HEK293 (cell line): ENCODE results near the gene C22orf39.

ENCODE experiments used
- CTCF ChIA-PET: fragments of 350-600 bp; formaldehyde crosslinking; extraction: SDS; loops from one replicate; lab custom pipeline; 2021; ENCODE audit warnings: antibody characterized with exemption; lab: Yijun Ruan, JAX
- POLR2A ChIA-PET: fragments of 300-600 bp; formaldehyde crosslinking; extraction: SDS; loops from one replicate; lab custom pipeline; 2020; ENCODE audit warnings: antibody characterized with exemption, inconsistent platforms; lab: Yijun Ruan, JAX
- H3K27ac ChIP-seq: fragments of 200-500 bp; sonication (Bioruptor generic); 2 replicates; pipeline ENCODE4 v1.5.1; 2014; ENCODE audit warnings: low read depth, low read length, control low read depth, inconsistent platforms; ENCODE audit errors: extremely low read depth
- H3K36me3 ChIP-seq, 2 experiments: fragments of 200-500 bp in 1 of 2; sonication (Bioruptor generic) in 1 of 2; 1 replicate in 1 of 2; 2 replicates in 1 of 2; pipeline ENCODE4 v1.5.1; 2014 to 2017; ENCODE audit warnings: inconsistent platforms in 2 of 2, low read length in 2 of 2; ENCODE audit not compliant: control insufficient read depth in 2 of 2, insufficient read depth in 1 of 2
- H3K4me1 ChIP-seq: fragments of 200-500 bp; sonication (Bioruptor generic); 2 replicates; pipeline ENCODE4 v1.5.1; 2014; ENCODE audit warnings: mild to moderate bottlenecking, low read length, inconsistent platforms; ENCODE audit not compliant: control insufficient read depth, insufficient read depth
- H3K4me3 ChIP-seq: 2 replicates; pipeline ENCODE4 v1.5.1; 2011; ENCODE audit warnings: low read depth, mild to moderate bottlenecking, control low read depth, low read length, moderate library complexity
- H3K9me3 ChIP-seq: fragments of 200-500 bp; sonication (Bioruptor generic); 2 replicates; pipeline ENCODE4 v1.5.1; 2014; ENCODE audit warnings: low read depth, low read length, inconsistent platforms; ENCODE audit not compliant: control insufficient read depth, insufficient read depth
- HOXC10 ChIP-seq: sonication (generic); formaldehyde crosslinking; IDR thresholded peaks from 2 replicates; pipeline ENCODE4 v1.8.1; 2023; ENCODE audit warnings: mild to moderate bottlenecking, missing genetic modification reagents
- RBAK ChIP-seq: fragments of 450-650 bp; formaldehyde crosslinking; IDR thresholded peaks from 2 replicates; pipeline ENCODE4 v1.5.1; 2016; ENCODE audit warnings: missing biosample characterization, missing genetic modification characterization
- REPIN1 ChIP-seq: fragments of 450-650 bp; formaldehyde crosslinking; IDR thresholded peaks from 2 replicates; pipeline ENCODE4 v1.5.1; 2017; ENCODE audit warnings: missing biosample characterization, missing genetic modification characterization, low read depth
- TRIM28 ChIP-seq: IDR thresholded peaks from 2 replicates; pipeline ENCODE4 v1.6.1; 2011; ENCODE audit warnings: low read length, control low read depth, borderline replicate concordance
- YY1 ChIP-seq: fragments of 450-650 bp; formaldehyde crosslinking; IDR thresholded peaks from 2 replicates; pipeline ENCODE4 v1.5.1; 2018; ENCODE audit warnings: missing biosample characterization, missing genetic modification characterization
- ZBTB21 ChIP-seq: fragments of 450-650 bp; formaldehyde crosslinking; IDR thresholded peaks from 2 replicates; pipeline ENCODE4 v1.5.1; 2017; ENCODE audit warnings: missing biosample characterization, missing genetic modification characterization
- ZFP37 ChIP-seq: fragments of 450-650 bp; formaldehyde crosslinking; IDR thresholded peaks from 2 replicates; pipeline ENCODE4 v1.5.1; 2016; ENCODE audit warnings: missing biosample characterization, missing genetic modification characterization
- ZIC2 ChIP-seq: fragments of 450-650 bp; formaldehyde crosslinking; IDR thresholded peaks from 2 replicates; pipeline ENCODE4 v1.5.1; 2016; ENCODE audit warnings: missing biosample characterization, missing genetic modification characterization
- ZNF114 ChIP-seq: fragments of 450-650 bp; formaldehyde crosslinking; IDR thresholded peaks from 2 replicates; pipeline ENCODE4 v1.5.0; 2017; ENCODE audit warnings: missing biosample characterization, missing genetic modification characterization
- ZNF266 ChIP-seq: fragments of 450-650 bp; formaldehyde crosslinking; IDR thresholded peaks from 2 replicates; pipeline ENCODE4 v1.5.1; 2016; ENCODE audit warnings: missing biosample characterization, missing genetic modification characterization, low read depth
- TF ChIP-seq, protein P1 (sequence below): fragments of 450-650 bp; formaldehyde crosslinking; IDR thresholded peaks from 2 replicates; pipeline ENCODE4 v1.5.1; 2016; ENCODE audit warnings: missing biosample characterization, missing genetic modification characterization, borderline replicate concordance
- TF ChIP-seq, protein P2 (sequence below): fragments of 450-650 bp; formaldehyde crosslinking; IDR thresholded peaks from 2 replicates; pipeline ENCODE4 v1.5.1; 2016; ENCODE audit warnings: missing biosample characterization, missing genetic modification characterization
- TF ChIP-seq, protein P3 (sequence below): fragments of 450-650 bp; formaldehyde crosslinking; IDR thresholded peaks from 2 replicates; pipeline ENCODE4 v1.5.1; 2016; ENCODE audit warnings: missing biosample characterization, missing genetic modification characterization
- TF ChIP-seq, protein P4 (sequence below): fragments of 450-650 bp; formaldehyde crosslinking; IDR thresholded peaks from 2 replicates; pipeline ENCODE4 v1.5.1; 2016; ENCODE audit warnings: missing biosample characterization, missing genetic modification characterization, low read depth

C22orf39 gene

DNA sequence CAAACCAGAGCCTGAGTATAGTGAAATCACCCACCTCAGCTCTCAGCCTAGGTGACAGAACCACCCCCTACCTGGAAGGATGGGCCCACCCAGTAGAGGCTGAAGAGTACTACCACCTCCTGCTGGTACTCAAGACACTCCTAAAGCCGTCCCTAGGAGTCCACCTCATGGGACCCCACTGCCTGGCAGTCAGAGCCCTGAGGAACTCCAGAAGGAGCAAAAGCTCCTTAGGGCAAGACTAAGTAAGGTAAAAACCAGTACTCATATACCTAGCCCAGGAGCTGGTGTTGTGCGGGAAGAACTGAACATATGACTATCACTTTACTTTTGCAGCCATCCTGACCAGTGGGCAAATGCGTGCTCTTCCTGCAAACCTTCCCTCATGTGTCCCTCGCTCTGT is 52.2 kb downstream of the C22orf39 start (continued):
- TF ChIP-seq, protein P1, sequence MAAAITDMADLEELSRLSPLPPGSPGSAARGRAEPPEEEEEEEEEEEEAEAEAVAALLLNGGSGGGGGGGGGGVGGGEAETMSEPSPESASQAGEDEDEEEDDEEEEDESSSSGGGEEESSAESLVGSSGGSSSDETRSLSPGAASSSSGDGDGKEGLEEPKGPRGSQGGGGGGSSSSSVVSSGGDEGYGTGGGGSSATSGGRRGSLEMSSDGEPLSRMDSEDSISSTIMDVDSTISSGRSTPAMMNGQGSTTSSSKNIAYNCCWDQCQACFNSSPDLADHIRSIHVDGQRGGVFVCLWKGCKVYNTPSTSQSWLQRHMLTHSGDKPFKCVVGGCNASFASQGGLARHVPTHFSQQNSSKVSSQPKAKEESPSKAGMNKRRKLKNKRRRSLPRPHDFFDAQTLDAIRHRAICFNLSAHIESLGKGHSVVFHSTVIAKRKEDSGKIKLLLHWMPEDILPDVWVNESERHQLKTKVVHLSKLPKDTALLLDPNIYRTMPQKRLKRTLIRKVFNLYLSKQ (tag by site-specific recombination) = no peak
- no peak for TF ChIP-seq ZIC2 (tag by site-specific recombination)
- no peak for TF ChIP-seq RBAK (tag by site-specific recombination)

DNA sequence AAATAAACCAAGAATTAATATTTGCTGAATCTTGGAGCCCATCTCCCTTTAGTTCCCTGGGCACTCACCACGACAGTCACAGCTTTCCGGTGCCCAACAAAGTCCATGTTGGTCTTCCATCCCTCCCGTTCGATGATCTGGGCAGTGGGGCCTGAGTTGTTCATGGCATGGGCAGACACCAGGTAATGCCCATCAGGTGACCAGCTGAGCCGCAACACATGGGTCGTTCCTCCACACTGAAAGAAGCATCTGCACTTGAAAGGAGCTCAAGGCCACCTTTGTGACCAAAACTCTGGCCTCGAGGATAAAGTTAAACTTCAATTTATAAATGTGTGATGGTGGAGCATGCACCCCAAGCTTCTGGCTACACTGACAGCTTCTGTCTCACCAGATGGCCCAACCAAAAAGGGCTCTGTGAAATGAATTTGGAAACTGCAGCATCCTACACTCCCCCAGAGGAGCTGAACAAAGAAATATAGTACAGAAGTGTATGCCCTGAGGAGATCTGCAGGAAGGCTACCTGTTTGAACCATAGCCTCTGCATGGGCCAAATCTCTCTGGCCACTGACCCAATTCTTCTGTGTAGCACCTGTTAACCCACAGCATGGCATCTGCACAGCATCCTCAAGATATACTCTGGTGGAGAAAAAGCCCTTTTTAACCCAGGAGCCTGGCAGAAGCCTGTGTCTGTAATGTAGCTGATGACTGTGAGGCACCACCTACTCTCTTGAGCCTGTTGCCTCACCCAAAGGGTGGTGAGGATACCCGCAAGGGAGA is 53.0 kb downstream of the C22orf39 start:
- ChIA-PET POLR2A (interaction anchor here (0.8 kb wide), 1 partner anchor 20 kb away, joined by 3 read pairs; no protein-coding TSS in a partner anchor), CTCF (interaction anchor here (0.8 to 1.1 kb wide), 2 partner anchors 26 to 80 kb away, joined by 3 read pairs; no protein-coding TSS in a partner anchor)
- H3K36me3 ChIP-seq = peaks cover 10 to 92% of the 10 kb centered on the region in 2 experiments; a peak in 2 of 3 replicates
- H3K27ac ChIP-seq = no peak overlapping the region
- no peak overlapping the region for H3K4me3 ChIP-seq
- H3K4me1 ChIP-seq = no peaks in the 10 kb centered on the region
- TF ChIP-seq, protein P2, sequence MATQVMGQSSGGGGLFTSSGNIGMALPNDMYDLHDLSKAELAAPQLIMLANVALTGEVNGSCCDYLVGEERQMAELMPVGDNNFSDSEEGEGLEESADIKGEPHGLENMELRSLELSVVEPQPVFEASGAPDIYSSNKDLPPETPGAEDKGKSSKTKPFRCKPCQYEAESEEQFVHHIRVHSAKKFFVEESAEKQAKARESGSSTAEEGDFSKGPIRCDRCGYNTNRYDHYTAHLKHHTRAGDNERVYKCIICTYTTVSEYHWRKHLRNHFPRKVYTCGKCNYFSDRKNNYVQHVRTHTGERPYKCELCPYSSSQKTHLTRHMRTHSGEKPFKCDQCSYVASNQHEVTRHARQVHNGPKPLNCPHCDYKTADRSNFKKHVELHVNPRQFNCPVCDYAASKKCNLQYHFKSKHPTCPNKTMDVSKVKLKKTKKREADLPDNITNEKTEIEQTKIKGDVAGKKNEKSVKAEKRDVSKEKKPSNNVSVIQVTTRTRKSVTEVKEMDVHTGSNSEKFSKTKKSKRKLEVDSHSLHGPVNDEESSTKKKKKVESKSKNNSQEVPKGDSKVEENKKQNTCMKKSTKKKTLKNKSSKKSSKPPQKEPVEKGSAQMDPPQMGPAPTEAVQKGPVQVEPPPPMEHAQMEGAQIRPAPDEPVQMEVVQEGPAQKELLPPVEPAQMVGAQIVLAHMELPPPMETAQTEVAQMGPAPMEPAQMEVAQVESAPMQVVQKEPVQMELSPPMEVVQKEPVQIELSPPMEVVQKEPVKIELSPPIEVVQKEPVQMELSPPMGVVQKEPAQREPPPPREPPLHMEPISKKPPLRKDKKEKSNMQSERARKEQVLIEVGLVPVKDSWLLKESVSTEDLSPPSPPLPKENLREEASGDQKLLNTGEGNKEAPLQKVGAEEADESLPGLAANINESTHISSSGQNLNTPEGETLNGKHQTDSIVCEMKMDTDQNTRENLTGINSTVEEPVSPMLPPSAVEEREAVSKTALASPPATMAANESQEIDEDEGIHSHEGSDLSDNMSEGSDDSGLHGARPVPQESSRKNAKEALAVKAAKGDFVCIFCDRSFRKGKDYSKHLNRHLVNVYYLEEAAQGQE (tag by site-specific recombination) = no peak
- TF ChIP-seq HOXC10 (CRISPR knock-in tag) = no peak
- TF ChIP-seq, protein P3, sequence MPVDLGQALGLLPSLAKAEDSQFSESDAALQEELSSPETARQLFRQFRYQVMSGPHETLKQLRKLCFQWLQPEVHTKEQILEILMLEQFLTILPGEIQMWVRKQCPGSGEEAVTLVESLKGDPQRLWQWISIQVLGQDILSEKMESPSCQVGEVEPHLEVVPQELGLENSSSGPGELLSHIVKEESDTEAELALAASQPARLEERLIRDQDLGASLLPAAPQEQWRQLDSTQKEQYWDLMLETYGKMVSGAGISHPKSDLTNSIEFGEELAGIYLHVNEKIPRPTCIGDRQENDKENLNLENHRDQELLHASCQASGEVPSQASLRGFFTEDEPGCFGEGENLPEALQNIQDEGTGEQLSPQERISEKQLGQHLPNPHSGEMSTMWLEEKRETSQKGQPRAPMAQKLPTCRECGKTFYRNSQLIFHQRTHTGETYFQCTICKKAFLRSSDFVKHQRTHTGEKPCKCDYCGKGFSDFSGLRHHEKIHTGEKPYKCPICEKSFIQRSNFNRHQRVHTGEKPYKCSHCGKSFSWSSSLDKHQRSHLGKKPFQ = no peak
- TF ChIP-seq ZNF114 (tag by site-specific recombination) = no peak
- TF ChIP-seq, protein P4, sequence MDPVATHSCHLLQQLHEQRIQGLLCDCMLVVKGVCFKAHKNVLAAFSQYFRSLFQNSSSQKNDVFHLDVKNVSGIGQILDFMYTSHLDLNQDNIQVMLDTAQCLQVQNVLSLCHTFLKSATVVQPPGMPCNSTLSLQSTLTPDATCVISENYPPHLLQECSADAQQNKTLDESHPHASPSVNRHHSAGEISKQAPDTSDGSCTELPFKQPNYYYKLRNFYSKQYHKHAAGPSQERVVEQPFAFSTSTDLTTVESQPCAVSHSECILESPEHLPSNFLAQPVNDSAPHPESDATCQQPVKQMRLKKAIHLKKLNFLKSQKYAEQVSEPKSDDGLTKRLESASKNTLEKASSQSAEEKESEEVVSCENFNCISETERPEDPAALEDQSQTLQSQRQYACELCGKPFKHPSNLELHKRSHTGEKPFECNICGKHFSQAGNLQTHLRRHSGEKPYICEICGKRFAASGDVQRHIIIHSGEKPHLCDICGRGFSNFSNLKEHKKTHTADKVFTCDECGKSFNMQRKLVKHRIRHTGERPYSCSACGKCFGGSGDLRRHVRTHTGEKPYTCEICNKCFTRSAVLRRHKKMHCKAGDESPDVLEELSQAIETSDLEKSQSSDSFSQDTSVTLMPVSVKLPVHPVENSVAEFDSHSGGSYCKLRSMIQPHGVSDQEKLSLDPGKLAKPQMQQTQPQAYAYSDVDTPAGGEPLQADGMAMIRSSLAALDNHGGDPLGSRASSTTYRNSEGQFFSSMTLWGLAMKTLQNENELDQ (tag by site-specific recombination) = no peak
- no peak for TF ChIP-seq TRIM28
- no peak for TF ChIP-seq REPIN1 (tag by site-specific recombination)
- TF ChIP-seq ZFP37 (tag by site-specific recombination) = no peak
- no peak for TF ChIP-seq ZNF266 (tag by site-specific recombination)
- TF ChIP-seq YY1 = no peak
- no peak for TF ChIP-seq ZBTB21 (tag by site-specific recombination)
- H3K9me3 ChIP-seq = no peaks in the 10 kb centered on the region
